Measurements from ENCODE around the gene FGFR3. TPM values are rescaled to one million over a fixed set of nuclear protein-coding genes. Genes with fewer than 3 reads are reported as not detected.

The FGFR3 gene
- total and polyA plus RNA-seq, 12 donors: 1.2 to 6.6 (median 2.4) TPM

DNA sequence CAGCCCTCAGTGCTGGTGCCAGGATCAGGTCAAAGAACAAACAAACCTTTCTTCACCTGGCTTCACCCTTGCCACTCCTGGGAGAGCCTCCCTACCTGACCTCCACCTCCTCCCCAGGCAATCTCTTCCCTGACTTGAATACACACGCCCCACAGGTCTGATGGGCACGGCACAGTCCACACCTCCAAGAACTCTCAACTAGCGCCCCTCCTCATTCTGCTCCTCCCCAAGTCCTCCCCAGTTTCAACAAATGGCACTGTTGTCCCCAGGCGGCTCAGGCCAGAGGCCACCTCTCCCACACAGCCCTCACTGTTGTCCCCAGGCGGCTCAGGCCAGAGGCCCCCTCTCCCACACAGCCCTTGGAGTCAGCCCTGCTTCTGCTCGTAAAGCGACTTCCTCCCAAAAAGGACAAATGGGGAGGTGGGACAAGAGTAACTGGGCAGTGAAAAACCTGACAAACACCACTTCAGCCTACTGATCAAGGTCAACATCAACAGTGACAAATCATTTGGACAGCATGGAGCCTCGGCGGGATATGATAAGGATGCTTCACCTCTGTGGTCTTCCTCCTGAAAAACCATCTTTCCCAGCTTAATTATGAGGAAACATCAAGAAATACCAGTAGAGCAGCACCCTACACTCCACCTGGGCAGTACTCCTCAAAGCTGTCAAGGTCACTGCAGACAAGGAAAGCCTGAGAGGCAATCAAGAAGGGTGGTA lies 60.0 kb downstream of the FGFR3 start:
- H3K4me1 ChIP-seq: peaks cover 8 to 68% (median 51%) of the 10 kb centered on the region in 9 donors
- WGBS, 2 donors: 81 to 86% methylated on average over 9 of the region's 9 CpGs

DNA sequence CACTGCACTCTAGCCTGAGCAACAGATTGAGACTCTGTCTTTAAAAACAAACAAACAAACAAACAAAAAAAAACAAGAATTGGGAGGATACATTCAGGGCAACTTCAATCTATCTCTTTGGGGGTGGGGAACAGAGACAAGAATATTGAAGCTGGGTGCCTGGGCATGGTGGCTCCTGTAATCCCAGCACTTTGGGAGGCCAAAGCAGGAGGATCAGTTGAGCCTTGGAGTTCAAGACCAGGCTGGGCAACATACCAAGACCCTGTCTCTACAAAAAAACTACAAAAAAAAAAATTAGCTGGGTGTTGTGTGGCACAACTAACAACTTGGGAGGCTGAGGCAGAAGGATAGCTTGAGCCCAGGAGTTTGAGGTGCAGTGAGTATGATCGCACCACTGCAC lies 61.7 kb downstream of the FGFR3 start:
- Histone ChIP-seq H3K4me3 (peak overlapping the region; percentile 68 to 95 (median 82)), H3K27me3 (no peaks in the 10 kb centered on the region), H3K9me3 (no peaks in the 10 kb centered on the region), H3K36me3 (no peaks in the 10 kb centered on the region), H3K4me1 (peaks cover 8 to 68% (median 51%) of the 10 kb centered on the region in 9 donors), H3K27ac (peak overlapping the region in 3 of 10 donors; percentile 78 to 88 (median 87))
- no peak for ATAC-seq
- 80 to 83% methylated on average over 1 of the region's 1 CpG for WGBS, 2 donors
- intact Hi-C loops (cut with DNase I): loop anchor here in 5 of 10 donors (5.0 to 10.0 kb wide), 3 partner anchors 43 to 50 kb away; no protein-coding TSS in a partner anchor
- TF ChIP-seq, protein P1, sequence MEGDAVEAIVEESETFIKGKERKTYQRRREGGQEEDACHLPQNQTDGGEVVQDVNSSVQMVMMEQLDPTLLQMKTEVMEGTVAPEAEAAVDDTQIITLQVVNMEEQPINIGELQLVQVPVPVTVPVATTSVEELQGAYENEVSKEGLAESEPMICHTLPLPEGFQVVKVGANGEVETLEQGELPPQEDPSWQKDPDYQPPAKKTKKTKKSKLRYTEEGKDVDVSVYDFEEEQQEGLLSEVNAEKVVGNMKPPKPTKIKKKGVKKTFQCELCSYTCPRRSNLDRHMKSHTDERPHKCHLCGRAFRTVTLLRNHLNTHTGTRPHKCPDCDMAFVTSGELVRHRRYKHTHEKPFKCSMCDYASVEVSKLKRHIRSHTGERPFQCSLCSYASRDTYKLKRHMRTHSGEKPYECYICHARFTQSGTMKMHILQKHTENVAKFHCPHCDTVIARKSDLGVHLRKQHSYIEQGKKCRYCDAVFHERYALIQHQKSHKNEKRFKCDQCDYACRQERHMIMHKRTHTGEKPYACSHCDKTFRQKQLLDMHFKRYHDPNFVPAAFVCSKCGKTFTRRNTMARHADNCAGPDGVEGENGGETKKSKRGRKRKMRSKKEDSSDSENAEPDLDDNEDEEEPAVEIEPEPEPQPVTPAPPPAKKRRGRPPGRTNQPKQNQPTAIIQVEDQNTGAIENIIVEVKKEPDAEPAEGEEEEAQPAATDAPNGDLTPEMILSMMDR (IDR thresholded peaks at IDR 0.05): no peak
- DNase-seq: no peak

More for the DNA sequence above, 60.0 kb downstream of the FGFR3 start:
- peak overlapping the region in 1 of 10 donors; percentile 30 for H3K27ac ChIP-seq
- ATAC-seq: no peak
- H3K9me3 ChIP-seq: no peaks in the 10 kb centered on the region
- TF ChIP-seq, protein P1 (IDR thresholded peaks at IDR 0.05): no peak
- H3K36me3 ChIP-seq: peaks cover 0 to 7% (median 0%) of the 10 kb centered on the region in 9 donors
- no peak overlapping the region for H3K4me3 ChIP-seq
- H3K27me3 ChIP-seq: no peaks in the 10 kb centered on the region
- intact Hi-C loops (cut with DNase I): loop anchor here in 1 of 10 donors (10.0 kb wide), 1 partner anchor 52 kb away; no protein-coding TSS in a partner anchor
- DNase-seq: no peak

DNA sequence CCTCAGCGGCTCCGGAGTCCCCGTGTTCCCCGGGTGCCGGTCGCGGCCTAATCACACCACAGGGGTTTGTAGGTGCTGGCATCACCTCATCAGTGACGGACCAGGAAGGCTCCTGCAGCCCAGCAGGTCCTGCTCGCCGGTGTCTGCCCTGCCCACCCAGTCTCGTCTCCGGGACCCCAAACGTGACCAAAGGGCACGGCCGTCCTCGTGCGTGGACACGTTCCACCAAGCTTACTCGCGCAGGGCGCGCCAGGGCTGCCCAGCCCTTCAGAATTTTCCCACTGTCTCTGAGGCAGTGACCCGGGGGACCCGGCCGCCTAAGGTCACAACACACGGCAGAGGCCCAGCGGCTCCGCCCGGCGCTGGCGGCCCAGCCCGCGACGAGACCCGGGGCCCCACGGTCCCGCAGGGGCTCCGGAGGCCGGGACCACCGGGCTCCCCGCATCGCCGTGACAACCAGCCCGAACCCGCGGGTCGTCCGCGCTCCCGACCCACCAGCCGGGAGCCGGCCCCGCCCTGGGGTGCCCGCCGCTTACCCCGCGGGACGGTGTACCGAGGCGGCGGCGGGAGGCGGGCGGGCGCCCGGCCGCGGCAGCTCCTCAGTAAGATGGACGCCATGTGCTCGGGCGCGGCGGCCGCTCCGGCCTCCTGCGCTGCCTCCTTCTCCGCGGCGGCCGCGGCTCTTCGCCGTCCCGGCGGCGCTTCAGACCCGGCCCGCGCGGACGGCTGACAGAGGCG lies 62.4 kb downstream of the FGFR3 start:
- Histone ChIP-seq H3K36me3 (no peaks in the 10 kb centered on the region), H3K4me3 (peak overlapping the region; percentile 68 to 95 (median 82)), H3K27me3 (no peaks in the 10 kb centered on the region), H3K27ac (peak overlapping the region; percentile 78 to 93 (median 86)), H3K4me1 (peaks cover 8 to 62% (median 50%) of the 10 kb centered on the region in 9 donors), H3K9me3 (no peaks in the 10 kb centered on the region)
- intact Hi-C loops (cut with DNase I): loop anchor here in 8 of 10 donors (1.0 to 10.0 kb wide), 7 partner anchors 15 to 49 kb away; partner anchors contain the start of gene NSD2 (in 2 of the 8)
- 0 to 1% methylated on average over 72 to 92 of the region's 92 CpGs for WGBS, 2 donors
- TF ChIP-seq, protein P1 (IDR thresholded peaks at IDR 0.05): no peak
- ATAC-seq (peak in 5 of 8 donors; percentile 1 to 21 (median 19)), DNase-seq (peak in 1 of 2 donors; percentile 47)

Data from heart right ventricle (tissue), 16 donors.